GM19452 (cell line): Measurements from ENCODE around the gene ATF3.
"Not testable (repeated sequence)": the region's sequence is repeated elsewhere in the genome, so short reads cannot be mapped to it uniquely, and the experiment has no call there.

ENCODE experiments used
- ATAC-seq: cut with Tn5 transposase; IDR thresholded peaks from one replicate; pipeline ENCODE4 v1.9.1; 2021; ENCODE audit not compliant: unreplicated experiment

Gene ATF3

GRCh38 chr1:212647004-212647403 lies 38.4 kb downstream of the ATF3 start:
- no peak for ATAC-seq

GRCh38 chr1:212648431-212648830 lies 39.9 kb downstream of the ATF3 start:
- no peak for ATAC-seq

- no peak for ATAC-seq
Observed at GRCh38 chr1:212649020-212649419, 40.5 kb downstream of the ATF3 start.

- ATAC-seq: no peak
Observed at GRCh38 chr1:212650228-212650627, 41.7 kb downstream of the ATF3 start.

- ATAC-seq: no peak
Observed at GRCh38 chr1:212651521-212651920, 43.0 kb downstream of the ATF3 start.

- no peak for ATAC-seq
Observed at GRCh38 chr1:212651977-212652376, 43.4 kb downstream of the ATF3 start.

GRCh38 chr1:212652609-212653008 lies 44.0 kb downstream of the ATF3 start:
- ATAC-seq: no peak

- ATAC-seq: no peak
Observed at GRCh38 chr1:212655668-212656440, 47.3 kb downstream of the ATF3 start.

GRCh38 chr1:212656730-212657129 lies 48.2 kb downstream of the ATF3 start:
- ATAC-seq: no peak

- ATAC-seq: not testable (repeated sequence)
Observed at GRCh38 chr1:212658250-212658649, 49.7 kb downstream of the ATF3 start.

GRCh38 chr1:212664409-212665199 lies 56.0 kb downstream of the ATF3 start:
- no peak for ATAC-seq

- ATAC-seq: peak; percentile 92
Observed at GRCh38 chr1:212665241-212666115, 56.9 kb downstream of the ATF3 start.

- no peak for ATAC-seq
Observed at GRCh38 chr1:212666116-212666775, 57.7 kb downstream of the ATF3 start.

- no peak for ATAC-seq
Observed at GRCh38 chr1:212667223-212668139, 58.9 kb downstream of the ATF3 start.

GRCh38 chr1:212668477-212668876 lies 59.9 kb downstream of the ATF3 start:
- no peak for ATAC-seq

- ATAC-seq: no peak
Observed at GRCh38 chr1:212669102-212669501, 60.5 kb downstream of the ATF3 start.

- ATAC-seq: no peak
Observed at GRCh38 chr1:212669600-212669999, 61.0 kb downstream of the ATF3 start.

GRCh38 chr1:212670301-212670700 lies 61.7 kb downstream of the ATF3 start:
- ATAC-seq: no peak
